Naive B cell (primary cell): ENCODE measurements around the gene TMEM140. TPM values are rescaled to one million over a fixed set of nuclear protein-coding genes. Genes with fewer than 3 reads are reported as not detected.

Experiments used
- ATAC-seq, 2 donors: fragments of 150-1000 bp; cut with Tn5 transposase; 2 replicates each; pipeline ENCODE4 v1.10.0; 2021; ENCODE audit warnings: low read depth in 2 of 2, mild to moderate bottlenecking in 2 of 2, moderate library complexity in 2 of 2
- DNase-seq: peaks from one replicate; pipeline ENCODE4 v3.0.0; 2022
- H3K27ac Mint-ChIP-seq, 6 donors: one replicate each; pipeline ENCODE4 v1.8.0; 2020 to 2022; ENCODE audit warnings: mild to moderate bottlenecking in 6 of 6, mixed read lengths in 6 of 6, moderate library complexity in 5 of 6, inconsistent platforms in 2 of 6
- H3K27me3 Mint-ChIP-seq, 3 donors: one replicate each; pipeline ENCODE4 v1.8.0; 2021 to 2022; ENCODE audit warnings: mixed read lengths in 3 of 3, mild to moderate bottlenecking in 1 of 3
- H3K36me3 Mint-ChIP-seq, 2 donors: one replicate each; pipeline ENCODE4 v1.8.0; 2020 to 2022; ENCODE audit warnings: mixed read lengths in 2 of 2, inconsistent platforms in 1 of 2, mild to moderate bottlenecking in 1 of 2
- H3K4me1 Mint-ChIP-seq, 3 donors: one replicate each; pipeline ENCODE4 v1.8.0; 2020 to 2022; ENCODE audit warnings: mixed read lengths in 3 of 3, inconsistent platforms in 1 of 3, mild to moderate bottlenecking in 1 of 3, moderate library complexity in 1 of 3
- H3K4me3 Mint-ChIP-seq, 8 donors: one replicate each; pipeline ENCODE4 v1.8.0; 2020 to 2022; ENCODE audit warnings: mild to moderate bottlenecking in 8 of 8, mixed read lengths in 8 of 8, moderate library complexity in 8 of 8, inconsistent platforms in 2 of 8
- H3K9me3 Mint-ChIP-seq, 7 donors: one replicate each; pipeline ENCODE4 v1.8.0; 2020 to 2022; ENCODE audit warnings: mixed read lengths in 7 of 7, mild to moderate bottlenecking in 5 of 7, inconsistent platforms in 2 of 7, moderate library complexity in 1 of 7
- polyA plus RNA-seq, 6 donors: library from polyadenylated mRNA; unstranded; fragments of 300-500 nt; fragmentation: Illumina TruSeq; gene quantifications; one replicate each; pipeline ENCODE4 v1.2.3, GENCODE V29; 2021; ENCODE audit warnings: low read depth in 6 of 6

The TMEM140 gene
- polyA plus RNA-seq, 6 donors from 2014 or later, result 14.1 to 31.7 (median 25.2) TPM

DNA sequence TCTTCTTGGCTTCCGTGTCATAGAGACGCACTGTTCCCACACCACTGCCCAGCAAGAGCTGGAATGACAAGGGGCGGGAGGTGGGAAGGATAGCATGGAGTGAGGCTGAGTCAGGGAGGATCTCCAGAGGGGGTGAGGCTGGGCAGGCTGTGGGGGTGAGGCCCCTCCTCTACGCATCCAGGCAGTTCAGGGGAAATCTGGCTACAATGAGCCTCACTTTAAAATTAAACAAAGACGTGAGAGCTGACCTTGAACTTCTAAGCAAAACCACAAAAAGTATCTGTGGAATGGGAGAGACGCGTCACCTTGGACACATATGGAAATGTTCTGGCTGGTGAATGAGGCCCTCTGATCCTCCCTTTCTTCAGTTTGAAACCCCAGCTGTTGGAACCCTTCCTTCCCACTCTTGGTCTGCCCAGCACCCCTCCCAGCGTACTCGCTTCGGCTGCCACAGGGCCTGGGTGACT lies 45.8 kb downstream of the TMEM140 start:
- Mint-ChIP-seq H3K9me3 (no peaks in the 10 kb centered on the region), H3K4me1 (peaks cover 7 to 11% (median 7%) of the 10 kb centered on the region in 3 donors), H3K27ac (peak overlapping the region in 1 of 6 donors; percentile 79), H3K4me3 (no peak overlapping the region), H3K27me3 (no peaks in the 10 kb centered on the region), H3K36me3 (peaks cover 41 to 55% of the 10 kb centered on the region in 2 donors)
- ATAC-seq (no peak), DNase-seq (no peak)

DNA sequence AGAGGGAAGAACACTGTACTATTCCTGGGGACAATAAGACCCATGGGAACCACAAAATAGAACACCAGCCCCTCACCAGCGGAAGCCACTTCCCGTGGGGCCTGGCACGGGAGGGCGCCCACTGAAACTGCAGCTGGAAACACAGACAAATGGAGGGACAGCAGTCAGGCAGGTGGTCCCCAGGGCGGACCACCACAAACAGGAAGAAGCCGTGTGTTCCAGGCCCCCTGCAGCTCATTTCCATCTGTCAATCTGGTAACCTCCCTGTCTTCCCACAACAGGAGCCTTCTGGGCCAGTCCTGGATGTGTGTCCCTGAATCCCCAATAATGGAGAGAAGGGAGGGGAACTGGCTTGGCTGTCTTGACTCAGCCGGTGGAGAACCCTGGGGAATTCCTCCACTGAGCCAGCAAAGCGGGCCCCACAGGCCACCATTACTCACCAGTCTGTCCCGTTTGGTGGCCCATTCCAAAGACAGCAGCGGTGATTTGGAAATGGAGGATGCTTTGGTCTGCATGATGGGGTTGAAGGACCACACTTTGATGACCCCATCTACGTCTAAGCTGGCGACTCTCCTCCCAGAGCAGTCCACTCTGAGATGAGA lies 46.7 kb downstream of the TMEM140 start:
- ATAC-seq, result no peak
- Mint-ChIP-seq H3K27ac (peak overlapping the region in 1 of 6 donors; percentile 63), H3K4me1 (peaks cover 3 to 11% (median 4%) of the 10 kb centered on the region in 3 donors), H3K9me3 (no peaks in the 10 kb centered on the region), H3K4me3 (no peak overlapping the region), H3K27me3 (no peaks in the 10 kb centered on the region), H3K36me3 (peaks cover 40 to 55% of the 10 kb centered on the region in 2 donors)
- DNase-seq, result no peak

DNA sequence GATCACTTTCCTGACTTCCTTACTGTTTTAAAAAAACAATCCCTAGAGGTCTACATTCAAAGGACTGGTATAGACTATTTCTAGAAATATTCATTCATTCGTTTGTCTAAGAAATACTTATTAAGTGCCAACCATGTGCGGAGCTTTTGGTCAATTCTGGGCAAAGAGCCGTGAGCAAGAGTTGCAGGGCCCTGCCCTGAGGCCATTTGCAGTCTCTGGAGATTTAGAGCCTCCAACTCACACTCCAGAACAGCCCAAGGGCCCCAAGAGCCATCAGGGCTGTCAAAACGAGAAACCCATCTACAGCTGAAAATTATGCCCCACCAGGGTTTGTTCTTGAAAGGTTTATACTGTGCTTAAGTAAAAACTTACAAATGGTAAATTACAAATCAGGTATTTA lies 47.3 kb downstream of the TMEM140 start:
- peaks cover 42 to 52% of the 10 kb centered on the region in 2 donors for H3K36me3 Mint-ChIP-seq
- peaks cover 3 to 11% (median 4%) of the 10 kb centered on the region in 3 donors for H3K4me1 Mint-ChIP-seq
- peak overlapping the region in 2 of 6 donors; percentile 20 to 82 for H3K27ac Mint-ChIP-seq
- no peaks in the 10 kb centered on the region for H3K9me3 Mint-ChIP-seq
- DNase-seq, result no peak
- no peaks in the 10 kb centered on the region for H3K27me3 Mint-ChIP-seq
- peak overlapping the region in 1 of 8 donors; percentile 11 for H3K4me3 Mint-ChIP-seq
- ATAC-seq, result no peak

DNA sequence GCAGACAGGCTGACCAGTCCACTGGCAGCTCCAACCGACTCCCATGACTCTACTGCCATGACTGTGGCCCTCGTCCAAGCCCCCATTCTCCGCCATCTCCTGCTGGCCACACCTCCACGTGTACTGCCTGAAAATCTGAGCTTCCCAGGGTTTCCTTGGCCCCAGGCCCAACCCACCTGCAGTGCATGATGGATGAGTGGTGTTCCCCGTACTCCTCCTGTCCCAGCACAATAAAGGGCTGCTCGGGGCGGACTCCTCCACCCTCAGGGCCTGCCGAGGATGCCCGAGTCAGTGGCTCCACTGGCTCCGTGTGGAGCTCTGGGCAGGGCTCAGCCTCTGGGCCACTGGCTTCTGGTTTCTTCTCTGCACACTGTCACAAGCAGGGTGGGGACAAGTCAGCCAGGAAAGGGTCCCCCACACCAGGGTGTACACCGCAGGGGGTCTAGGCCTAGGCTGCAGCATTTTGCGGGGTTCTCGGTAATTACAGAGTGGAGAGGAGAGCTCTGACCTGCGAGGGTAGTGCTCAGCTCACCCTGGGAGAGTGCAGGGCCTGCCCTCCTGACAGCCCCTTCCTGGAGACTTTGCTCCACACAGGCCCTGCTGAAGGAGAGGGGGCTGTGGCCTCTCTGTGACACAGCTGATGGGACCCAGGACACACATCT lies 48.2 kb downstream of the TMEM140 start:
- no peak for ATAC-seq
- Mint-ChIP-seq H3K9me3 (no peaks in the 10 kb centered on the region), H3K36me3 (peaks cover 37 to 43% of the 10 kb centered on the region in 2 donors), H3K27me3 (no peaks in the 10 kb centered on the region), H3K4me3 (no peak overlapping the region), H3K4me1 (peaks cover 3 to 11% (median 4%) of the 10 kb centered on the region in 3 donors), H3K27ac (no peak overlapping the region)
- no peak for DNase-seq

DNA sequence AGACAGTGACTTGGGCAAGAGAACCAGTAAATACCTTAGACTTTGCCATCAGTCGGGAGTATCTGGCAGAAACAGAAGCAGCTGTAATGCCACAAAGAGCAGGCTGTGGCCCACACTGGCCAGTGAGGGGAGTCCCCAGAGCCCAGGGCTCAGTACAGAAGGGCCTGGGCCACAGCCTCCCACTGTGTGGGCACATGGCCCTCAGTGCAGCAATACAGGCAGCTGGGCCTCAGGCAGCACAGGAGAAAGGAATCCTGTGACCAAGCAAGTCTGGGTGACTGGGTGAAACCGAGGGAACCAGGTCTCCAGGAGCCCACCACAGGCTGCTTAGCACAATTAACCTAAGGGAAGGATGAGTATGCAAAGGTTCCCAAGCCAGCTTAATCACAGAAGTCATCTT lies 49.5 kb downstream of the TMEM140 start:
- Mint-ChIP-seq H3K27ac (no peak overlapping the region), H3K27me3 (no peaks in the 10 kb centered on the region), H3K4me1 (peaks cover 3 to 11% (median 4%) of the 10 kb centered on the region in 3 donors), H3K9me3 (no peaks in the 10 kb centered on the region), H3K4me3 (no peak overlapping the region), H3K36me3 (peaks cover 41 to 44% of the 10 kb centered on the region in 2 donors)
- ATAC-seq (no peak), DNase-seq (no peak)

DNA sequence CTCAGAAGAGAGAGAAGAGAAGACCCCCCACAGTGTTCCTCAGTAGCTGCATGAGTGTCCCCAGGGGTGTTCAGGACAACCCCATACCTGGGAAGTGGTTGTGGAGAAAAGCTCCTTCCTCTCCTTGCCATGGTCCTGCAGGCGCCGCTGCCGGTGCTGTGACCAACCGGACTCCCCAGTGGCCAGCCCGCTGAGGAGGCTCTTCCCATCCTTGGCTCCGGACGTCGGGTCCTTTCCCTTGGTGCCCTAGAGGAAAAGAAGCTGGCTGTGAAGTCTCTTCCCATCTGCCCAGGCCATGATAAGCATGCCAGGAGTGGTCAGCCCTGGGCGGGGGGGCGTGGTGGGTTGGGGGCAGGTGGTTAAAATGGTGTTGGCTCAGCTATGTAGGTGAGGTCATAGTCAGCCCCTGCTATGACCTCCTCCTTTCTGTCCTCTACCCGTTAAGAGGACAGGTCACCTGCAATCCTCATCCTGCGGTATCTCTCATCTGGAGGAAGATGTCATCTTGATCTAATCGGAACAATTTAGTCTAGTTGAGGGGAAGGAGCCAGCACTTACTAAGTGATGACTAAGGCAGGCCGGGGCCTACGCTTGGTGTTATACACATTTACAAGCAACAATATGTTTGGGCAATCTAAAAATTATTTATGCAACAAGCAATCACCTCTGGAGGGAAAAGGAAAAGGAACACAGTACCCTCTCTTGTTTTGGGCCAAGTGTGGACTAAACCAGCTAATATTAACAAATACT lies 50.2 kb downstream of the TMEM140 start:
- H3K4me3 Mint-ChIP-seq, result no peak overlapping the region
- no peaks in the 10 kb centered on the region for H3K27me3 Mint-ChIP-seq
- no peak overlapping the region for H3K27ac Mint-ChIP-seq
- ATAC-seq (no peak), DNase-seq (no peak)
- H3K9me3 Mint-ChIP-seq, result no peaks in the 10 kb centered on the region
- peaks cover 36 to 38% of the 10 kb centered on the region in 2 donors for H3K36me3 Mint-ChIP-seq
- H3K4me1 Mint-ChIP-seq, result peaks cover 3 to 10% (median 4%) of the 10 kb centered on the region in 3 donors

DNA sequence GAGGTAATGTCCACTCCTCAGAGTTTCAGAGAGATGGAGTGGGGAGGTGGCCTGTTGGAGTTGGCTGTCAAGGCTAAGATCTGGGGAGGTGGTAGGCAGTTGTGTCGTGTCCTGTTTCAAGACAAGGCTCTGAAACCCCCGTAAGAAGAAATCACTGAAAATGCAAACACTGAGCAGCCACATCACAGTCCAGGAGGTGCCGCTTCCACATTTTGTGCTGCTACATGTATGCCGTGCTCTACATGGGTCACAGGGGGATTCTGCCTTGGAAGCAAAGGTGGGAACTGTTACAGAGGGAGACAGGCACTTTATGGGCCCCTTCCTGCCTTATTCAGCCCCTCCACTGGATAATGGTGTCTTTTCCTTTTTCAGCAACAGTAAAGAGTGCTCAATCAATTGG lies 51.6 kb downstream of the TMEM140 start:
- no peak for DNase-seq
- Mint-ChIP-seq H3K4me3 (no peak overlapping the region), H3K9me3 (no peaks in the 10 kb centered on the region), H3K27ac (no peak overlapping the region), H3K36me3 (peaks cover 29 to 30% of the 10 kb centered on the region in 2 donors), H3K27me3 (no peaks in the 10 kb centered on the region), H3K4me1 (peaks cover 2 to 10% (median 7%) of the 10 kb centered on the region in 3 donors)
- ATAC-seq, result no peak

DNA sequence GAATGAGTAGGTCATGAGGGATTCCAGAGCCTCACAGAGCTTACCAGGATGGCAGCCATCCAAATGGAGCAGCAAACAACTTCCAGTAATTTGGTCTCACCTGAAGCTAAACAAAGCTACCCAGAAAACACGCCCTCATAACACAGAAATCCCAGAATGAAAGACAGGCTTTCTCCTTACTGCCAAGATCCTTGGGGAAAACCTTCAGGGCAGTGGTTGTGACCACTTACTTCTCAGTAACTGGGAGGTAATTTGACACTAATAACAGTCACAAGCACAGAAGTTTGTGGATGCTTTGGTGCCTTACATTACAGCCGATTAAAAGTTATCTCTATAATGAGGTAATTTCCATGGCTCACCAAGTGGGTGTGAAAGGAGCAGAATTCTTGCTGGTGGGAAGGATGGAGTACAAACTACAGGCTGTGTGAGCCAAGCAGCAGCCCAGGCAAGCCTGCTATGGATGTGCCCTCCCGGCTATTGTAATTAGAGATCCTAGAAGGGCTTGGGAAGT lies 53.0 kb downstream of the TMEM140 start:
- DNase-seq (no peak), ATAC-seq (no peak)
- Mint-ChIP-seq H3K4me1 (peaks cover 8 to 20% (median 16%) of the 10 kb centered on the region in 3 donors), H3K9me3 (no peaks in the 10 kb centered on the region), H3K36me3 (peaks cover 26 to 38% of the 10 kb centered on the region in 2 donors), H3K27ac (peak overlapping the region in 1 of 6 donors; percentile 60), H3K27me3 (no peaks in the 10 kb centered on the region), H3K4me3 (no peak overlapping the region)

DNA sequence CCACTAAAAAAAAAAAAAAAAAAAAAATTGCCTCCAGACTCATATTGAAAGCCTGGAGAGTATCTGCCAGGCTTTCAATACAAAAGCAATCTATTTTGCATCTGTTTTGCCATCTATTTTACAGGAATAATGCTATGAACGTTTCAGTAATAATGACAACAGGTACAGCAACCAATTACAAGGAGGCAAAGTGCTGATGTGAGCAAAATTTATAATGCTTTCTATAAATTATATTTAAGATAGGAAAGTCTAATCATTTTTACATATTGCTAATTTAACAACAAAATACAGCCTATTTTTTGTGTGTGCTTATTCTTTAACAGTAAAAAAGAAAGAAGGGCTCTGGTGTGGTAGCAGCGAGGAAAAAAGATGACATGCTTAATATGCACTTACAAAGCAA lies 53.5 kb downstream of the TMEM140 start:
- Mint-ChIP-seq H3K9me3 (no peaks in the 10 kb centered on the region), H3K27ac (no peak overlapping the region), H3K36me3 (peaks cover 26 to 34% of the 10 kb centered on the region in 2 donors), H3K4me3 (no peak overlapping the region), H3K4me1 (peaks cover 8 to 25% (median 21%) of the 10 kb centered on the region in 3 donors), H3K27me3 (no peaks in the 10 kb centered on the region)
- DNase-seq (no peak), ATAC-seq (no peak)

DNA sequence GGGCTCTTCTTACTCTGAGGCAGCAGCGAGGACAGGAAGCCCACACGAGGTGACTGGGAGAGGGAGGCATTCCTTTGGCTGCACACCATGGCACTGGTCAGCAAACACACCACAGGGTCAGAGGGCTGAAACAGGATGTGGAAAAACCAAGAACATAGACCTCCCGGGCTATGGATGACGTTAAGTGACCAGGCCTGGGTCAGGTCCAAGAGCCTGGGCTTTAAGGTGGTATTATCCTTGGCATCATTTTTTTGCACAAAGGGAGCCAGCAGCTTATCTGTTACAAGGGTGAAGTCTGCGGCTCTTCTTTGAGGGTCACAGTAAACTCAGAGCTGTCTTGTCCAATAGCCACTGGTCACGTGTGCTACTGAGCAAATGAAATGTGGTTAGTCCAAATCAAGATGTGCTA lies 56.5 kb downstream of the TMEM140 start:
- H3K4me3 Mint-ChIP-seq, result peak overlapping the region in 1 of 8 donors; percentile 53
- ATAC-seq (no peak), DNase-seq (no peak)
- no peak overlapping the region for H3K27ac Mint-ChIP-seq
- peaks cover 21 to 22% of the 10 kb centered on the region in 2 donors for H3K36me3 Mint-ChIP-seq
- H3K4me1 Mint-ChIP-seq, result peaks cover 29 to 53% (median 42%) of the 10 kb centered on the region in 3 donors
- no peaks in the 10 kb centered on the region for H3K9me3 Mint-ChIP-seq
- no peaks in the 10 kb centered on the region for H3K27me3 Mint-ChIP-seq

DNA sequence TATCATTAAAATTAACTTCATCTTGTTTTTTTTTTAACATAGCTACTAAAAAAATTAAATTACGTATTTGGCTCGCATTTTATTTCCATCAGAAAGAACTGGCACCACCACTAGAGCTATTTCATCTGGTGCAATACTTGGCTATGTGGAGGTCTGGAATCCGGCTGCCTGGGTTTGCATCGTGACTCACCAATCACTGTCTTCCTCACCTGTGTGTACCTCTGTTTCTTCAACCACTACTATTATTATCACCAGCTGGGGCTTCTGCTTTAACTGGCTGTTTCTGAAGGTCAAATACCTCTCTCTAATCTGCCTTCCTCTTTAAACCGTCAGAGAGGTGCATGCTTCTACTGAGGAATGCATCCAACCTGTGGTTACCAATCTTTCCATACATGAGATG lies 57.0 kb downstream of the TMEM140 start:
- Mint-ChIP-seq H3K4me3 (peak overlapping the region in 1 of 8 donors; percentile 50), H3K27me3 (no peaks in the 10 kb centered on the region), H3K9me3 (no peaks in the 10 kb centered on the region), H3K36me3 (peaks cover 19 to 21% of the 10 kb centered on the region in 2 donors), H3K27ac (peak overlapping the region in 1 of 6 donors; percentile 82), H3K4me1 (peaks cover 29 to 55% (median 47%) of the 10 kb centered on the region in 3 donors)
- DNase-seq, result no peak
- ATAC-seq, result no peak

DNA sequence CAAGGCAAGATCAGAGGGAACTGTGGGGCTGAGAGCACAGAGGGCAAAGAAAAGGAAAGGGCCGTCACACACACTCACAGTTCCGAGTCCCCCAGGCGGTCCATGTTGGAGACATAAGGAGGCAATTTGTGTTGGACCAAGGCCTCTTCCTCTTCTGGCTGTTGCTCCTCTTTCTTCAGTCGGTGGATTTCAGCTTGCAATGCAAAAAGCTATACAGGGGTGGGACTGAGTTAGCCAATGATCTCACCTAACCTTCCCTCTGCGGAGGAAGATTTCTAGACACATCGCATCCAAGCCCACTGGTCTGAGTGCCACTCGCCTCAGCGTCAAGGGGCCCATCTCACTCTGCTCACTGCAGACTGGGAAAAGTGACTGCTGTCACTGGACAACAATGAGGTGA lies 58.0 kb downstream of the TMEM140 start:
- no peak for DNase-seq
- Mint-ChIP-seq H3K4me1 (peaks cover 29 to 65% (median 56%) of the 10 kb centered on the region in 3 donors), H3K9me3 (no peaks in the 10 kb centered on the region), H3K27me3 (no peaks in the 10 kb centered on the region), H3K4me3 (peak overlapping the region in 1 of 8 donors; percentile 4), H3K27ac (no peak overlapping the region), H3K36me3 (peaks cover 17 to 21% of the 10 kb centered on the region in 2 donors)
- no peak for ATAC-seq

DNA sequence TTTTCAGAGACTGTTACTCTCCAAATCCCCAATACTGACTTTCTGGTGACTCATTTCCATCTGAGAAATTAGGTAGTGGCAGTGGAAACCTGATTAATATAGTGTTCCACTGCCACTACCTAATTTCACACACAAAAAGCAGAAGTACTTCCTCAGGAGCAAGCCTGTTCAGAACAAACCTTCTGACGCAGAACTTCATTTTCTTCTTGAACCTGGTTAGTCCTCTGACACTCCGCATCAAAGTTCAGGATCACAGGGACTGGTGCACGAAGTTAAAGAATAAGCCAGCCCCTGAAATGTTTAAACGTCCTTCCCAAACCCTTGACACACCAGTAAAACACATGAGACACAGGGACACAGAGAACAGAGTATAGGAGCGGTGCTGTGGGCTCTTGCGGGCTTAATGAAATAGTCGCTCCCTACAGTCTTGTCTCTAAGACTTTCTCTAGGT lies 59.1 kb downstream of the TMEM140 start:
- ATAC-seq (no peak), DNase-seq (peak; percentile 22)
- Mint-ChIP-seq H3K9me3 (no peaks in the 10 kb centered on the region), H3K27ac (peak overlapping the region; percentile 10 to 82 (median 64)), H3K27me3 (no peaks in the 10 kb centered on the region), H3K4me1 (peaks cover 32 to 65% (median 56%) of the 10 kb centered on the region in 3 donors), H3K36me3 (peaks cover 9 to 14% of the 10 kb centered on the region in 2 donors), H3K4me3 (peak overlapping the region; percentile 34 to 98 (median 58))
